Fibroblast of the aortic adventitia (primary cell): ENCODE measurements around the gene TMEM203. TPM values are rescaled to one million over a fixed set of nuclear protein-coding genes. Genes with fewer than 3 reads are reported as not detected.

Experiments used
- DNase-seq: peaks from one replicate; pipeline ENCODE4 v3.0.0-alpha.2; 2010; ENCODE audit warnings: low read depth
- H3K4me3 ChIP-seq: 2 replicates; pipeline ENCODE4 v1.5.1; 2011; ENCODE audit warnings: low read depth, mild to moderate bottlenecking, control low read depth, low read length, moderate library complexity
- total RNA-seq: library from RNA; depleted of rRNA; stranded (reverse); fragments of >200 nt; gene quantifications from 2 replicates; pipeline ENCODE4 v1.2.3, GENCODE V29; 2012; ENCODE audit warnings: low replicate concordance
- TF ChIP-seq, protein P1 (sequence below): IDR thresholded peaks from 2 replicates; pipeline ENCODE4 v1.5.1; 2011; ENCODE audit warnings: mild to moderate bottlenecking, low read length, control low read depth, inconsistent platforms; ENCODE audit not compliant: insufficient read depth

The TMEM203 gene
- total RNA-seq, 1 donor = 32.3 TPM

DNA sequence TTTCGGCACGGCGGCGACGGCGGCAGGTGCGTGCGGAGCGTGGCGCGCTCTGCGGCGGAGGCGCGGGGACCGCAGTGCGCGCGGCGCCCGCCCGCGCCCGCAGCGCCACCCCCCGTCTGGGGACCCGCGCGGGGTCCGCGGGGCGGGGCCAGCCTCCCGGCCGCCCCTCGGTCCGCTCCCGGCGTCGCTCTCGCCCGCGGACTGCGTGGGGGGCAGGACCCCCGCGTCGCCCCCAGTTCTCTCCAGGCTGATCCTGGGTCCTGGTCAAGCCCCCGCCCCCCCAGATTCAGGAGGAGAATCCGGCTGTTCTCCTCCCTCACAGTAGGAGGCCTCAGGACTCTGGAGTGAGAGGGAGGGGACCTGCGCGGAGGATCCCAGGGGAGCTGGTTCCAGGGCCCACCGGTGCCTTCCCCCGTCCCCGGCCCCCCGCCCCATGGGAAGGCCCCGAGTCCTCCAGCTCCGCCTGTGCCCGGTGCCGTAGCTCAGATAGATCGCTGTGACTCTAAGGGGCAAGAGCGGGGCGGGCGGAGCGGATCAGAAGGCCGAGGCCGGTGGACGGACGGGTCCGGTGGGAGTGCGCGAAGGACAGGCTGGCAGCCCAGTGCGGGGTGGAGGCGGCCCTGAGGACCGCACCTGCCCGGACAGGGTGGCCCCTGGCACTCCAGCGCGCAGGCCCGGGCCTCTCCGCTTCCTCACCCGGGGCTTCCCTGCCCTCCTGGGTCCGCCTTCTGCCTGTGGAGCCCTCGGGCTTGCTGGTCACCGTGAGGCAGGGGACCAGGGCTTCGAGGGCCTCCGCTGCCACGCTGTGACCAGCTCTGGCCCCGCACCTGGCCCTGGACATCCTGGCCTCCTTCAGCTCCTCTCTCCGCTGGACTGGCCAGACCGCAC lies 17.0 kb upstream of the TMEM203 start, which contains the start of gene RNF208:
RNF208 (minus strand) TSS at position 51 of the 888 bp plus-strand sequence. CDS start 1,028 bp downstream, outside the sequence.
- peak within 1 kb of the TSS; percentile 58 for H3K4me3 ChIP-seq
- TF ChIP-seq, protein P1, sequence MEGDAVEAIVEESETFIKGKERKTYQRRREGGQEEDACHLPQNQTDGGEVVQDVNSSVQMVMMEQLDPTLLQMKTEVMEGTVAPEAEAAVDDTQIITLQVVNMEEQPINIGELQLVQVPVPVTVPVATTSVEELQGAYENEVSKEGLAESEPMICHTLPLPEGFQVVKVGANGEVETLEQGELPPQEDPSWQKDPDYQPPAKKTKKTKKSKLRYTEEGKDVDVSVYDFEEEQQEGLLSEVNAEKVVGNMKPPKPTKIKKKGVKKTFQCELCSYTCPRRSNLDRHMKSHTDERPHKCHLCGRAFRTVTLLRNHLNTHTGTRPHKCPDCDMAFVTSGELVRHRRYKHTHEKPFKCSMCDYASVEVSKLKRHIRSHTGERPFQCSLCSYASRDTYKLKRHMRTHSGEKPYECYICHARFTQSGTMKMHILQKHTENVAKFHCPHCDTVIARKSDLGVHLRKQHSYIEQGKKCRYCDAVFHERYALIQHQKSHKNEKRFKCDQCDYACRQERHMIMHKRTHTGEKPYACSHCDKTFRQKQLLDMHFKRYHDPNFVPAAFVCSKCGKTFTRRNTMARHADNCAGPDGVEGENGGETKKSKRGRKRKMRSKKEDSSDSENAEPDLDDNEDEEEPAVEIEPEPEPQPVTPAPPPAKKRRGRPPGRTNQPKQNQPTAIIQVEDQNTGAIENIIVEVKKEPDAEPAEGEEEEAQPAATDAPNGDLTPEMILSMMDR = no peak
- no peak for DNase-seq

DNA sequence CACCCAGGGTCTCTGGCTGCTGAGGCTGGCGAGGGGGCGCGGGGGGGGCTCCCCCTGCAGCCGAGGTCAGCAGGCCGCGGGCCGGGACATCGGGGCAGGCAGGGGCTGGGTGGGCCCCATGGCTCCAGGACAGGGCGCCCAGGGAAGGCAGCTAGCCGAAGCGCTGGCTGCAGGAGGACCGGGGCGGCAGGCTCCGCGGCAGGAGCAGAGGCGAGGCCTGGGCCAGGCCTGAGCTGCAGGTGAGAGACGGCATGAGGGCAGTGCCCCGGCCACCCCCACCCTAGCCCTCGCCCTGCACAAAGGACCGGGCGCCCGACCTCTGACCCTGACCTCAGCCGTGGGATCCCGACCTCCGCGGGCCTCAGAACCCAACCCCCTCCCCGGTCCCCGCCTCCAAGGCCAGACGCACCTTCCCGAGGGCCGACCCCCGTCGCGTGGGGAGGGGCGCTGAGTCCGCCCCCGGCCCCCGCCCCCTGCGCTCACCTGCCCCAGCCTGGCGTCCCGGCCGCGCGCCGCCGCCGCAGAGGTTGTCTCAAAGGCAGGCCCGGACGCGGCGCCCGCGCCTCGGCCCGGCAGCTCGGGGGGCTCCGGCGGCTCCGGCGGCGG lies 16.2 kb upstream of the TMEM203 start:
- no peak for DNase-seq
- peak overlapping the region; percentile 14 for H3K4me3 ChIP-seq
- TF ChIP-seq, protein P1 = no peak

DNA sequence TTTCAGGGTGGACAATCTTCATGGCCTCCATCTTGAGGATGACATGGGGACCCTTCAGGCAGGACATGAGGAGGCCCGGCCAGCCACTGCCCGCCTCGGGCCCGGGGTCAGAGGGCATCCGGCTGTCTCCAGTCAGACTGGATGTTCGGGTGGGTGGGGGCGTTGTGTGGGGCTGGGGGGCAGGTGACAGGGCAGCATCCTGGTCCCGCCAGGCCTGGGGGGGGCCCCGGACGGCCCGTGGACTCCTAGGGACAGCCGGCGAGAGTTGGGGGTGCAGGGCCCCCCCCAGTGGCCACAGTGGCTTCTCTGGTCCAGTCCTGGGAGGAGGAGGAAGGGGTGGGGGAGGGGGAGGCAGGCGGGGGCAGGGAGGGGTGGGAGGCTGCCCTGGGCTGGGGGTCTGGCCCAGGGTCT lies 15.7 kb upstream of the TMEM203 start:
- no peak for DNase-seq

DNA sequence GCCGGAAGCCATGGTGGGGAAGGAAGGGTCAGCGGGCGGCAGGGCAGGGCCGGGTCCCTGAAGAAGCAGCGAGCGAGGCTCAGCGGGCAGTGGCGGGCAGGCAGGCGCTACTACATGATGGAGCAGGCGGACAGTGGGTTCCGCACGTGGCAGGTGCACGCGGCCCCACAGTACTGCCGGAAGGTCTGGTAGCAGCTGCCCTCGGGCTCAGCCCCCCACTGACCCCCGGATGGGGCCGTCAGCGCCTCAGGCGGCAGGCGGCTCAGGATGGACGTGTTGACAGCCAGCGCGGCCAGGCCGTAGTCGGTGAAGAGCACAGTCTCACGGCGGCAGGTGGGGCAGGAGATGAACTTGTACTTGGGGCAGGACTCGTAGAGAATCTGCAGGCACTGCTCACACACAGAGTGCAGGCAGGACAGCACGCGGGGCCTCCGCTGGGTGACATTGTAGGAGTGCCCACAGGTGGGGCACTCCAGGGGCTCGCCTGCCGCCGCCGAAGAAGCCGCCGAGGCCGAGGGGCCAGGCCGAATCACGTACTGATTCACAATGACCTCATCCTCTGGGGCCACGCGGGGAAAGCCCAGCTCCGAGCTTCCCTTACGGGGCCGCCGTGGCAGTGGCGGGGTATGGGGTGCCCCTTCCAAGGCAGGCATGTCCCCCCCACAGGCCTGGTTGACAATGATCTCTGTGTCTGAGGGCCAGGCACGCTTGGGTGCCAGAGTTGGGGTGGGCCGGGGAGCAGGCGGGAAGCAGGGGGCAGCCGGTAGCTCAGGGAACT lies 15.1 kb upstream of the TMEM203 start:
- no peak for DNase-seq
- TF ChIP-seq, protein P1 = no peak
- no peak overlapping the region for H3K4me3 ChIP-seq

More for the DNA sequence above, 15.7 kb upstream of the TMEM203 start:
- no peak overlapping the region for H3K4me3 ChIP-seq
- TF ChIP-seq, protein P1 = no peak

DNA sequence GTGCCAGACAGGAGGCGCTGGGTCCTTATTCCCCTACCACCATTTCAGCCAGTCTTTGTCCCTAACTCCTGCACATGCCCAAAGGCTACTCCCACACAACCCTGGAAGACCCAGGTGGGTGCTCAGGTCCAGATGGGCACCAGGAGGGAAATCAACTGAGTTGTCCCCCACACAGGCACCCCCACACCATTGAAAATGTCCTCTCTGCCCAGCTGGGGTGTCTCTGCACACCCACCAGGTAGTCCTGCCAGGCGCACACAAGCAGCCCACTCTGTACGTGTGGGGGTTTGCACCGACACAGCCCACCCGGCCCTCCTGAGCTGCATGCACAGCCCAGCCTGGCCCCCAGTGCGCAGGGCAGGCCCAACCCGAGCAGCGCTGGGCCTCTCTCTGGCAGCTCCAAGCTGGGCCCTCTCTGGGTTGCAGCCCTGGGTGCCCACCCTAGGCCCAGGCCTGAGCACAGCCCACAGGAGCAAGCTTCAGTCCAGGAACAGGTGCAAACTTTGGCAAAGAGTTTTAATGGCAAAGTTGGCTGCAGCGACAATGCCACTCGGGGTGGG lies 14.4 kb upstream of the TMEM203 start:
- no peak overlapping the region for H3K4me3 ChIP-seq
- TF ChIP-seq, protein P1 = no peak
- DNase-seq = no peak

DNA sequence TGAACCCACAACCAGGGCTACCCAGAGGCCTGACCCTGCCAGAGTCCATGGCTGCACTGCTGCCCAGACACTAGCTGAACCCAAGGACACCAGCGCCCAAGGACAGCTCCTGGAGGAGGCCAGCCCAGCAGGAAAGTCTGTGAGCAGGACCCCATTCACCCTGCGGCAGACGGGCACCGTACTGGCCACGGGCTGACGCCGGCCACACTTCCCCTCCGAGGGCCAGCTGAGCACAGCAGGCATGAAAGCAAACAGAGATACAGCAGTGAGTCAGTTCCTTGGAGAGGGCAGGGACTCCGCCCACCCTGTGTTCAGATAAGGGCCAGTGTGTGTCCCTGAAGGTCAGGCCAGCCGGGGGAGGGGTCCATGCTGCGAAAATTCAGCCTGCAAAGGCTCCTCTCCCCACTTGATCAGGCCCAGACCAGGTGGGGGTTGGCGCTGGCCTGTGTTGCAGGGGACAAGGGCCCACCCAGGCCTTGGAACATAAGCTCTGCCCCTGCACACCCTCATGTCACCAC lies 13.4 kb upstream of the TMEM203 start:
- DNase-seq = peak; percentile 55
- TF ChIP-seq, protein P1 = no peak
- no peak overlapping the region for H3K4me3 ChIP-seq
